ENCODE data around the gene CPEB2.

Gene CPEB2

GRCh38 chr4:15065516-15065915, 63.2 kb downstream of the CPEB2 start:
- Histone ChIP-seq H3K36me3 (no peaks in the 10 kb centered on the region; the same call in none of the 2 replicates), H3K9me3 (ENCODE audit: severe bottlenecking) (no peaks in the 10 kb centered on the region), H3K4me3 (ENCODE audit: low read depth, low read length) (no peak overlapping the region), H3K27ac (no peak overlapping the region), H3K27me3 (ENCODE audit: insufficient read depth, low read depth, severe bottlenecking) (no peaks in the 10 kb centered on the region)
- TF ChIP-seq, protein P1, sequence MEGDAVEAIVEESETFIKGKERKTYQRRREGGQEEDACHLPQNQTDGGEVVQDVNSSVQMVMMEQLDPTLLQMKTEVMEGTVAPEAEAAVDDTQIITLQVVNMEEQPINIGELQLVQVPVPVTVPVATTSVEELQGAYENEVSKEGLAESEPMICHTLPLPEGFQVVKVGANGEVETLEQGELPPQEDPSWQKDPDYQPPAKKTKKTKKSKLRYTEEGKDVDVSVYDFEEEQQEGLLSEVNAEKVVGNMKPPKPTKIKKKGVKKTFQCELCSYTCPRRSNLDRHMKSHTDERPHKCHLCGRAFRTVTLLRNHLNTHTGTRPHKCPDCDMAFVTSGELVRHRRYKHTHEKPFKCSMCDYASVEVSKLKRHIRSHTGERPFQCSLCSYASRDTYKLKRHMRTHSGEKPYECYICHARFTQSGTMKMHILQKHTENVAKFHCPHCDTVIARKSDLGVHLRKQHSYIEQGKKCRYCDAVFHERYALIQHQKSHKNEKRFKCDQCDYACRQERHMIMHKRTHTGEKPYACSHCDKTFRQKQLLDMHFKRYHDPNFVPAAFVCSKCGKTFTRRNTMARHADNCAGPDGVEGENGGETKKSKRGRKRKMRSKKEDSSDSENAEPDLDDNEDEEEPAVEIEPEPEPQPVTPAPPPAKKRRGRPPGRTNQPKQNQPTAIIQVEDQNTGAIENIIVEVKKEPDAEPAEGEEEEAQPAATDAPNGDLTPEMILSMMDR (IDR thresholded peaks at IDR 0.05; ENCODE audit: low read depth, low read length) = no peak
- DNase-seq = no peak

- H3K36me3 ChIP-seq = no peaks in the 10 kb centered on the region; the same call in none of the 2 replicates
- DNase-seq = no peak
- TF ChIP-seq, protein P1 (IDR thresholded peaks at IDR 0.05; ENCODE audit: low read depth, low read length) = no peak
- no peak overlapping the region for H3K4me3 ChIP-seq (ENCODE audit: low read depth, low read length)
- no peaks in the 10 kb centered on the region for H3K9me3 ChIP-seq (ENCODE audit: severe bottlenecking)
- H3K27ac ChIP-seq = no peak overlapping the region
- H3K27me3 ChIP-seq (ENCODE audit: insufficient read depth, low read depth, severe bottlenecking) = no peaks in the 10 kb centered on the region
Measured at GRCh38 chr4:15066140-15066539, 63.9 kb downstream of the CPEB2 start.

DNA sequence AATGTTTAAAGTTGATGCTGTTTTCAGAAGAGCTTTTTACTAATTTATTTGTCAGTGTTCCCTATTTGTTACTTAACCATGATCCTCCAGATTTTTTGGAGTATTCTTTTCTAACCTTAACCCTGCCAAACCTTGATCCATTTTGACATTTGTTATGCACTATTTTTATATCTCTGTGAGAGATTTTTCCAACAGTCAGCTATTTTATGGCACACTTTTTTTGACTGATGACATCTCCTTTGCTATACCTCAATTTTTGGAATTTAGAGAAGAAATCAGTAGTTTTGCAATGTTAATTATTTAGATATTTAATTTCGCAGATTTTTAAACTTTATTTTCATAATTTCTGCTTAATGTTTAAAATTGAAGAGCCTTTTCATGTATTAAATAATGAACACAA, 66.0 kb downstream of the CPEB2 start:
- H3K36me3 ChIP-seq = no peaks in the 10 kb centered on the region
- H3K4me3 ChIP-seq (ENCODE audit: low read depth, low read length) = no peak overlapping the region

DNA sequence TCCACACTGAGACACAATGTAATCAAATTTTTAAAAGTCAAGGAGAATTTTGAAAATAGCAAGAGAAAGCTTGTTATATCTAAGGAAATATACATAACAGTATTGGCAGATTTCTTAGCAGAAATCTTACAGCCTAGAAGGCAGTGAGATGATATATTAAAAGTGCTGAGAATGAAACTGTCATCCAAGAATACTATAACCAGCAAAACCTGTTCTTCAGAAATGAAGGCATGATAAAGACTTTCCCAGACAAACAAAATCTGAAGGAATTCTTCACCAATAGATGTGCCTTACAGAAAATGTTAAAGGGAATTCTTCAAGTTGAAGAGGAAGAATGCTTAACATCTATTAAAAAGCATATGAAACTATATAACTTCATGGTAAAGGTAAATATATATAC, 73.6 kb downstream of the CPEB2 start:
- no peaks in the 10 kb centered on the region for H3K9me3 ChIP-seq (ENCODE audit: severe bottlenecking)
- DNase-seq = no peak
- H3K4me3 ChIP-seq (ENCODE audit: low read depth, low read length) = no peak overlapping the region
- TF ChIP-seq, protein P1 (IDR thresholded peaks at IDR 0.05; ENCODE audit: low read depth, low read length) = no peak
- H3K27ac ChIP-seq = no peak overlapping the region
- no peaks in the 10 kb centered on the region for H3K36me3 ChIP-seq
- H3K27me3 ChIP-seq (ENCODE audit: insufficient read depth, low read depth, severe bottlenecking) = no peaks in the 10 kb centered on the region

More for the DNA sequence above, 66.0 kb downstream of the CPEB2 start:
- no peak for DNase-seq
- no peaks in the 10 kb centered on the region for H3K9me3 ChIP-seq (ENCODE audit: severe bottlenecking)
- no peaks in the 10 kb centered on the region for H3K27me3 ChIP-seq (ENCODE audit: insufficient read depth, low read depth, severe bottlenecking)
- TF ChIP-seq, protein P1 (IDR thresholded peaks at IDR 0.05; ENCODE audit: low read depth, low read length) = no peak
- no peak overlapping the region for H3K27ac ChIP-seq

DNA sequence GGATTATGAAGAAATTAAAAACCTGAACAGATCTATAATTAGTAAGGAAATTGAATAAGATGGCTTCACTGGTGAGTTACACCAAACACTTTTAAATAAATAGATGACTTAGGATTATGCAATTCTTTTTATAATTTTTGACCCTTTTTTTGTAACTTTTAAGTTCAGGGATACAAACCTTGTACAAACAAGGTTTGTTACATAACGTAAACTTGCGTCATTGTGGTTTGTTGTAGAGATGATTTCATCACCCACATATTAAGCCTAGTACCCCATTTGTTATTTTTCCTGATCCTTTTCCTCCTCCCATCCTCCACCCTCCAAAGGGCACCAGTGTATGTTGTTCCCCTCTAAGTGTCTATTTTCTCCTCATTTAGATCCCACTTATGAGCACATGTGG, 75.7 kb downstream of the CPEB2 start:
- no peaks in the 10 kb centered on the region for H3K36me3 ChIP-seq
- no peak overlapping the region for H3K27ac ChIP-seq
- no peaks in the 10 kb centered on the region for H3K9me3 ChIP-seq (ENCODE audit: severe bottlenecking)
- no peaks in the 10 kb centered on the region for H3K27me3 ChIP-seq (ENCODE audit: insufficient read depth, low read depth, severe bottlenecking)
- TF ChIP-seq, protein P1 (IDR thresholded peaks at IDR 0.05; ENCODE audit: low read depth, low read length) = no peak
- H3K4me3 ChIP-seq (ENCODE audit: low read depth, low read length) = no peak overlapping the region
- DNase-seq = no peak

Data from WERI-Rb-1 (cell line).